ENCODE data around the gene TIGAR.

The TIGAR gene

GRCh38 chr12:4282892-4283511, 38.0 kb upstream of the TIGAR start:
- DNase-seq, result no peak

DNA sequence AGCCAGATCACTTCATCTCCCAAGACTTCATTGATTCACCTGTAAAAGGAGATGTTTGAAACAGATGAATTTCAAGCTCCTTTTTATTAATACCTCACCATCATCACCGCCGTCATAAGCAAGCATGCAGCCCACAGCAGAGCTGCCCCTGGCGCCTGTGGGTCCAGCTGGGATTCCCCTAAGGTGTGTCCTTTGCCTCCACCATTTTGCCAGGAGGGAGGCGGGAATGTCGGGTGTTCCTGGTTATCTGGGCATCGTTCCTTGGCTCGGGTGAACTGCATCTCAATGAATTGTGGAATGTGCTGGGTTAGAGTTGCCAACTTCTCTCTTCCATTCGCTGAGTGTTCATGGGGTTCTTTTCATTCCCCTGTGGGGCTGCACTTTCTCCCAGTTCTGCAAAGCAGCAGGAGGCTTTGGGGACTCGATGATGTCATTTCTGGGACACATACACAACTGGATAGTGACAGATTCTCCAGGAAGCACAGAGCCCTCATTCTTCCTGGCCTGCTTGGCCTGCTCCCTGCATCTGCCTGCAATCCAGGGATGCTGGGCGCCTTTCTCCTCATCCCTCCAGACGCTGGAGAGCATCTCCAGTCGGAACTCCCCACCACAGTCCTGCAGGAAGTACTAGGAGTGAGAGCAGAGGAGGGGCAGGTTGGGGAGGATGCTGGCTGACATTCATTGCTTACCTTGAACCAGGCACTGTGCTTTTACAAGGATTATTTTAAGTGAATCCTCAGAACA, 37.3 kb upstream of the TIGAR start:
- no peak for DNase-seq

GRCh38 chr12:4284306-4284705, 36.7 kb upstream of the TIGAR start:
- no peak for DNase-seq

- DNase-seq, result no peak
These were observed 35.9 kb upstream of the TIGAR start for GRCh38 chr12:4285070-4285469.

GRCh38 chr12:4286228-4286627, 34.8 kb upstream of the TIGAR start:
- DNase-seq, result no peak

DNA sequence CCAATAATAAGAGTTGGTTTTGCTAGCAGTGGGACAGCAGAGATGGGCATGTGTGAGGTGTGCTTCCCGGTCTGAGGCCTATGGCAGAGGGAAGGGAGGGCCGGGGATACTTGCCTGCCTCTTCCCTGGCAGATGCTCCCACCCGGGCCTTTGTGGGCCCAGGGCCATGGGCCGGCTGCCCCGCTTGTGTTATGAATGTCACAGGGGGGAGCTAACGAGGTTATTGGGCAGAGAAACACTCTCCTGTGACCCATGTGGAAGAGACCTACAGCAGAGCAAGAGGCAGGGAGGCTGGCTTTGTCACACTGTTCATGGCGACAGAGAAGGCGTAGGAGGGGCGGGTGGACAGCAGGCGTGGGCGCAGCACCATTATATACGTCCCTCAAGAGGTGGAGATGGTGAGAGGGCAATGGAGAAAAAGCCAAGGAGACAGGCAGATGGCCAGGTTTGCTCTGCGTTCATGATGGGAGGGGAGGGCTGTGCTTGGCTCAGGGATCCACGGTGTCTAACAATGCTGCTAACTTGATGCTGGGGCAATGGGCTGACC, 34.2 kb upstream of the TIGAR start:
- DNase-seq, result no peak

DNA sequence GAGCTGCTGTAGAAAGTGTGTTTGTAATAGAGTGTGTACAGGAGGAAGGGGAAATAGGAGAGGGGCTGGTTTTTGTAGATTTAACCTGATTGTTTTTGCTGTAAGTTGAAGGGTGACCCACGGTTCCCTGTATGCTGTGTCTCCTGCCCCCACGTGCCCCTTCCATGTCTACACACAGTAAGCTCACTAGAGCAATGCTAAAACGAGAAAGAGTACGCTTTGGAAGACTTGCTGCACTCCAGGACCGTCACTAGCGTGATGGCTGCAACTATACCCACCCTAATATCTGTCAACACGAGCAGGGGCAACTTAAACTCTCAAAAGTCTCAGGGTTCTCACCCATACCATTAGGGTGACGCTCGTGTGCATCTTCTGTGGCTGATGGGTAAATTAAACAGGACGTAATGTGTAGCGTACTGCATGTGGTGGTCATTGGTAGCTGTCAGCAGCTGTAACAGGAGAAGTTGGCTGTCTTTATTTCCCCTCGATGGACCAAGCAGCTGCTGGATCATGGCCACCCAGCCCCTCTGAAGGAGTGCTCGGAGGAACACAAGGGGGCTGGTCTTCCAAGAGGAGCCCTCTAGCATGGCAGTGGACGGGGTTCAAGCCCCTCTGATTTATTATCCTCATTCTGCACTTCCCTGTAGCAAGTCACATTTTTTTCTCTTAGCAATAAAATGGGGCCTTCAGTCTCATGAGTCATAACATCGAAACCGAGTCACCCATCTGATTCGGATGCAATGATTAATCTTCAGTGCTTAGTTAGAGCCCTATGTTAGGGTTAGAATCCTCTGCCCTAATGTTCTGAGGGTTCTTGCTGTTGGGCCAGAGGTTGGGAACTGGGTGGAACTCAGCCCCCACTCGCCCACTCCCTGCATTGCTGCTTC, 33.4 kb upstream of the TIGAR start:
- no peak for DNase-seq

DNA sequence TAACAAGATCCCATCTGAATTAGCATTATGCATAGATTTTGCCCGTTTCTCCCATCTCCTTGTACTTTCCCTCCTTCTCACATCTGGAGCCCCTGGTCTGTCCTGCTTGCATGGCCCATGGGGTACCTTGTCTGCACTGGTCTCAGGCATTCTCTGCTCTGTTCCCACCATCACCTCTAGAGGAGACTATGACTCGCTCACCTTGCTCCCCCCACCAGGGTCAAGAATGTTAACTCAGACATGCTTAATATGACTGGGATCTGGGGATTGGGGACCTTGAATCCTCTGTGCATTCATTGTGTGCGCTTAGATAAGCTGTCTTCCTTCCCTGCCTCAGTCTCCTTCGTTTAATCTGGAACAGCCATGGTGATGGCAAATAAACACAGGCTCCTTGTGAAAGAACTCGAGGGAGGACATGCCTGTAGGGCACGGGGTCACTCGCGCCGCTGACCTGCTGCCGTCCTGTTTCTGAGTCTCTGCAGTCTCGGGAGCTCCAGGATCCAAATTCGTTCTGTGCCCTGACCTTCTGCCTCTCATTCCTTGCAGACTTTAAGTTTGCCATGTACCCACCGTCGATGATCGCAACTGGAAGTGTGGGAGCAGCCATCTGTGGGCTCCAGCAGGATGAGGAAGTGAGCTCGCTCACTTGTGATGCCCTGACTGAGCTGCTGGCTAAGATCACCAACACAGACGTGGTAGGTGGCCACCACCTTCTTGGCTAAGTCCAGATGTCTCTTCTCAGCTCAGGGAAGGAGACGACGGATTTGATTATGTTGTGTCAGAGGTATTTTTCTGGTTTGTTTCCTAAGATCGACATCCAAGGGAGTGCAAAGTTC, 32.5 kb upstream of the TIGAR start:
- DNase-seq, result no peak

- no peak for DNase-seq
These were observed 31.7 kb upstream of the TIGAR start for GRCh38 chr12:4289231-4289878.

- no peak for DNase-seq
These were observed 30.8 kb upstream of the TIGAR start for GRCh38 chr12:4289998-4290790.

DNA sequence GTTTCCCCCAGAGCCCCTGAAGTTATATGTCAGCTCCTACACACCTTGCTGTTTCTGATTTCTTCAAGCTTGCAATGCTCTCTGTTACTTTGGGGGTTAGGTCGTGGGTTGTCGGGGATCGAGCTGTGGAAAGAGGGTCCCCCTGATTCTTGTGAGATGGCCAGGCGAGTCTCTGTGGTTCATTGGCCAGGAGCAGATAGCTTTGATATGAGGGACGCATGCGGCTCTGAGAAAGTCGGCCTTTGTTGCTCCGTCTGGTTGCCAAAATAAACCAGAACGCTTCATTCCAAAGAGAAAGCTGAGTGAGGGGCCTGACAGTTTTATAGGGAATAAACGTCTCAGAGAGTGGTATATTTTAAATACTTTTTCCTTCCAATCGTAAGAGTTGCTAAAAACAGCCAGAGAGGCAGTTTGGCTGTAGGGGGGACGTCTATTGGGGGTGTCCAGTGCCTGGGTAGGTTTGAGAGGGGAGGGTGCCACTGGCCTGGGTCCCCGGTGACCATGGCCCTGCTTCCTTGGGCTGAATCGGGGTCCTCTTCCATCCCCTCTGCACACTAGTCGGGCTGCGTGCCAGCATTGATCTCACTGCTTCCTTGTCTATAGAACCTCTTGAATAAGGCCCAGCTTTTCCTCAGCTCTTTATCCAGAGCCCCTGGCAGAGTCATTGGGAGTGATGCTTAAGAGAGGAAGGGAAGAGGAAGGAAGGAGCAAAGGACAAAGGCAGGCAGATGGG, 28.5 kb upstream of the TIGAR start:
- no peak for DNase-seq

- no peak for DNase-seq
These were observed 27.6 kb upstream of the TIGAR start for GRCh38 chr12:4293299-4293965.

GRCh38 chr12:4293966-4294505, 27.0 kb upstream of the TIGAR start:
- DNase-seq, result no peak

DNA sequence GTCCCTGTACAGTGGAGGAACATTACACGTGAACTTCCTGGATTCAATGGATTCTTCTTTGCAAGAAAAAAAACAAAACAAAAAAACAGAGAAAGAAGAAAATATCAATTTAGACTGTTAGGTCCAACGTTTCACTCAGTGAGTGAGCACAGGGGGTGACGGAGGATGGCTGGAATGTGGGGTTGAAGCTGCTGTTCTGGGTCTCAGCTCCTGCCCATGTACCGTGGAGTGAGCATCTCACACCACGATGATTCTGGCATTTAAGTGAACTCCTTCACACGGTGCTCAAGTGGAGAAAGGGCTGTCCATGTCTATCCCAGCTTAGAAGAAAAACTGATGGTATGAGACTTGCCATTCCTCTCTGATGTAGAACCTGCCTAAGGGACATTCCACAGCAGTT, 24.3 kb upstream of the TIGAR start:
- DNase-seq, result no peak

GRCh38 chr12:4297617-4298016, 23.4 kb upstream of the TIGAR start:
- no peak for DNase-seq

GRCh38 chr12:4300883-4301282, 20.1 kb upstream of the TIGAR start:
- DNase-seq, result no peak

- DNase-seq, result no peak
These were observed 19.0 kb upstream of the TIGAR start for GRCh38 chr12:4301932-4302501.

- DNase-seq, result no peak
These were observed 18.1 kb upstream of the TIGAR start for GRCh38 chr12:4302881-4303280.

DNA sequence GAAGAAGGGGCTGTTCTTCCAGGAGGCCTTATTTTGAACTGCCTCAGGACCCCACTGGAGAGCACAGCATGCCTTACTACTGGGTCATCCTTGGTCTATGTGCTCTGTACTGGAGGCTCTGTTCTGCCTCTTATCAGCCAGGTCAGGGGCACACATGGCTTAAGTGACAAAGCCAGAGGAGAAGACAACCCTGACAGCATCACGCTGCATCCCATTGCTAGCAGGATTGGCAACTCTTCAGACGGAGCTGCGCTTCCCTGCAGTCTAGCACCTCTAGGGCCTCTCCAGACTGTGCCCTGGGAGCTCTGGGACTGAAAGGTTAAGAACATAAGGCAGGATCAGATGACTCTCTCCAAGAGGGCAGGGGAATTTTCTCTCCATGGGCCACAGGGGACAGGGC, 17.3 kb upstream of the TIGAR start:
- DNase-seq, result no peak
